Rectal smooth muscle tissue (tissue), 1 donor: ENCODE measurements around the gene GATAD2A.

Experiments
- H3K27ac ChIP-seq: one replicate; pipeline ENCODE4 v1.7.0; 2013; ENCODE audit warnings: low read depth, low read length, inconsistent platforms
- H3K27me3 ChIP-seq: one replicate; pipeline ENCODE4 v1.7.0; 2013; ENCODE audit warnings: low read length; ENCODE audit not compliant: control insufficient read depth, insufficient read depth
- H3K36me3 ChIP-seq: one replicate; pipeline ENCODE4 v1.7.0; 2013; ENCODE audit warnings: low read length; ENCODE audit not compliant: control insufficient read depth, insufficient read depth
- H3K4me1 ChIP-seq: one replicate; pipeline ENCODE4 v1.7.0; 2013; ENCODE audit warnings: low read length; ENCODE audit not compliant: control insufficient read depth, insufficient read depth
- H3K4me3 ChIP-seq: one replicate; pipeline ENCODE4 v1.7.0; 2013; ENCODE audit warnings: low read length
- H3K9ac ChIP-seq: one replicate; pipeline ENCODE4 v1.7.0; 2013; ENCODE audit warnings: low read length

GATAD2A gene

DNA sequence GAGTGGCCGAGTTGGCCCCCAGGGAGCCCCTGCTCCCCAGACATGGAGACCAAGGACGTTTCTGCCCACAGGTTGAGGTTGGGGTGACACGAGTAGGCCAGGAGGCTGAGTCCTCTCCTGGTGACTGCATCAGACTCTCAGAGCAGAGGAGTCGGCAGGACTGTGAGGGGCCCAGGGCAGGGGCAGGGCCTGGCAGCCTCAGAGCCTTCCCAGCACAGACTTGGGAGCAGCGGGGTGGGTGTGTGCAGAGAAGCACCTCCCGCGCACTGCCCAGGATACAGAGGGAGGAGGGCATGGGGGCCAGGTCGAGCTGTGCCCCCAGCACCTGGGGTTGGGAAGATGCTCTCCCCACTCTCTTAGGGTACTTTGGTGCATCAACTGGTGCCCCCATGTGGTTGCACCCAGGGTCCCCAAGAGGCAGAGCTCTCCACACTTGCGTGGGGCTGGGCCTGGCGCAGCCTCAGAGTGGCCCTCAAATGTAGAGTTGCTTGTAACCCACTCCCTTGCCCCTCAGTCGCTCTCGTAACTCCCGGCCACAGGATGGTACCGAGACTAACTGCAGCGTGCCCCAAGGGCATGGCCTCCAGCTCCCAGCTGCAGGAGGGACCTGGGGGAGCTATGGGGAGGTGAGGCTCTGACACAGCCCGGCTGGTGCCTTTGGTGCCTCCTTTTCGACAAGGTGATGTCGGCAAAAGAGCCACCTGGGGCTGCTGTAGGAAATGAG is 94.0 kb downstream of the GATAD2A start:
- Histone ChIP-seq H3K9ac (no peak overlapping the region), H3K27ac (no peak overlapping the region), H3K4me3 (no peak overlapping the region), H3K36me3 (peaks cover 47% of the 10 kb centered on the region), H3K4me1 (no peaks in the 10 kb centered on the region), H3K27me3 (no peaks in the 10 kb centered on the region)

- H3K9ac ChIP-seq = no peak overlapping the region
- H3K27me3 ChIP-seq = no peaks in the 10 kb centered on the region
- no peaks in the 10 kb centered on the region for H3K4me1 ChIP-seq
- no peak overlapping the region for H3K4me3 ChIP-seq
- H3K36me3 ChIP-seq = peaks cover 54% of the 10 kb centered on the region
- H3K27ac ChIP-seq = no peak overlapping the region
Observed at GRCh38 chr19:19500975-19501644, 95.6 kb downstream of the GATAD2A start.

GRCh38 chr19:19501798-19502197 is 96.3 kb downstream of the GATAD2A start:
- Histone ChIP-seq H3K27ac (no peak overlapping the region), H3K36me3 (peaks cover 49% of the 10 kb centered on the region), H3K4me3 (no peak overlapping the region), H3K9ac (no peak overlapping the region), H3K27me3 (no peaks in the 10 kb centered on the region), H3K4me1 (no peaks in the 10 kb centered on the region)

DNA sequence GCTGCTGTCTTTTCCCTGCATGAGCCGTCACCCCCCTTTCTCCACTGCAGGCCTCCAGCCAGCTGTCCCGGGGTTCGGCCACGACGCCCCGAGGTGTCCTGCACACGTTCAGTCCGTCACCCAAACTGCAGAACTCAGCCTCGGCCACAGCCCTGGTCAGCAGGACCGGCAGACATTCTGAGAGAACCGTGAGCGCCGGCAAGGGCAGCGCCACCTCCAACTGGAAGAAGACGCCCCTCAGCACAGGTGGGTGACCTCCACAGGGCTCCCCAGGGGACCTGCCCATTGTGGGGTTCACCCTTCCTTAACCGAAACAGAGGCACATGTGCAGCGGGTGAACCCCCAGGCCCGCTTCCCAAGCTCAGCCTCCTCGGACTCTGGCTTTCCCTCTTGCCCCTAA is 96.8 kb downstream of the GATAD2A start:
- Histone ChIP-seq H3K4me3 (no peak overlapping the region), H3K9ac (no peak overlapping the region), H3K27ac (no peak overlapping the region), H3K27me3 (no peaks in the 10 kb centered on the region), H3K4me1 (no peaks in the 10 kb centered on the region), H3K36me3 (peaks cover 49% of the 10 kb centered on the region)

GRCh38 chr19:19502808-19503602 is 97.5 kb downstream of the GATAD2A start:
- no peaks in the 10 kb centered on the region for H3K4me1 ChIP-seq
- no peak overlapping the region for H3K4me3 ChIP-seq
- H3K9ac ChIP-seq = no peak overlapping the region
- H3K36me3 ChIP-seq = peaks cover 46% of the 10 kb centered on the region
- H3K27ac ChIP-seq = no peak overlapping the region
- no peaks in the 10 kb centered on the region for H3K27me3 ChIP-seq

GRCh38 chr19:19504754-19505668 is 99.5 kb downstream of the GATAD2A start:
- Histone ChIP-seq H3K27ac (no peak overlapping the region), H3K36me3 (peaks cover 35% of the 10 kb centered on the region), H3K27me3 (no peaks in the 10 kb centered on the region), H3K9ac (no peak overlapping the region), H3K4me1 (no peaks in the 10 kb centered on the region), H3K4me3 (no peak overlapping the region)

- peaks cover 29% of the 10 kb centered on the region for H3K36me3 ChIP-seq
- H3K4me3 ChIP-seq = no peak overlapping the region
- H3K4me1 ChIP-seq = no peaks in the 10 kb centered on the region
- H3K27me3 ChIP-seq = no peaks in the 10 kb centered on the region
- no peak overlapping the region for H3K9ac ChIP-seq
- H3K27ac ChIP-seq = no peak overlapping the region
Observed at GRCh38 chr19:19505669-19506326, 100.3 kb downstream of the GATAD2A start.

GRCh38 chr19:19506592-19506991 is 101.1 kb downstream of the GATAD2A start:
- no peak overlapping the region for H3K27ac ChIP-seq
- H3K4me3 ChIP-seq = no peak overlapping the region
- peaks cover 24% of the 10 kb centered on the region for H3K36me3 ChIP-seq
- H3K9ac ChIP-seq = no peak overlapping the region
- no peaks in the 10 kb centered on the region for H3K4me1 ChIP-seq
- H3K27me3 ChIP-seq = no peaks in the 10 kb centered on the region

DNA sequence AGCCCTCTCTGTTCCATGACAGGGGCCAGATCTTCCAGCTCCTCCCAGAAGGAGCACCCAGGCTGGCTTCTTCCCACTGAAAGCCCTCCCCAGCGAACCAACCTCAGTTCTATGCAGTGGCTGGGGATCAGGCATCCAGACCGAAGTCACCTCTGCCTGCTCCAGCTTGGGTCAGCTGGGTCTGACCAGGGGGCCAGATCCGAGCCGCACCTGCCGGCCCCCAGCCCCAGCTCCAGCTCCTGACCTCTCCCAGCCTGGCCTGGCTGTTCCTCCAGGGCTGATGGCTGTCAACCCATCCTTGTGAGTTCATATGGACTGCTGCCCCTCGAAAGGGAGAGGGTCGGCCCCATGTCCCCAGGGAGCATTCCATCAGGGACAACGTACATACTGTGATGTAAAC is 101.9 kb downstream of the GATAD2A start:
- no peaks in the 10 kb centered on the region for H3K4me1 ChIP-seq
- no peak overlapping the region for H3K4me3 ChIP-seq
- no peak overlapping the region for H3K9ac ChIP-seq
- no peaks in the 10 kb centered on the region for H3K27me3 ChIP-seq
- H3K36me3 ChIP-seq = peaks cover 20% of the 10 kb centered on the region
- no peak overlapping the region for H3K27ac ChIP-seq

GRCh38 chr19:19508217-19508616 is 102.7 kb downstream of the GATAD2A start:
- Histone ChIP-seq H3K9ac (no peak overlapping the region), H3K36me3 (peaks cover 13% of the 10 kb centered on the region), H3K27me3 (no peaks in the 10 kb centered on the region), H3K4me3 (no peak overlapping the region), H3K4me1 (no peaks in the 10 kb centered on the region), H3K27ac (no peak overlapping the region)

- Histone ChIP-seq H3K36me3 (peaks cover 5% of the 10 kb centered on the region), H3K27ac (no peak overlapping the region), H3K27me3 (no peaks in the 10 kb centered on the region), H3K4me1 (peaks cover 2% of the 10 kb centered on the region), H3K4me3 (no peak overlapping the region), H3K9ac (no peak overlapping the region)
Observed at GRCh38 chr19:19510432-19510831, 105.0 kb downstream of the GATAD2A start.
